HG02981 (cell line): ENCODE data around the gene MBNL3.
"Not testable (repeated sequence)": the region's sequence is repeated elsewhere in the genome, so short reads cannot be mapped to it uniquely, and the experiment has no call there.

Experiments
- ATAC-seq: cut with Tn5 transposase; IDR thresholded peaks from one replicate; pipeline ENCODE4 v1.9.1; 2021; ENCODE audit warnings: mild to moderate bottlenecking, moderate library complexity; ENCODE audit not compliant: unreplicated experiment

MBNL3 gene

DNA sequence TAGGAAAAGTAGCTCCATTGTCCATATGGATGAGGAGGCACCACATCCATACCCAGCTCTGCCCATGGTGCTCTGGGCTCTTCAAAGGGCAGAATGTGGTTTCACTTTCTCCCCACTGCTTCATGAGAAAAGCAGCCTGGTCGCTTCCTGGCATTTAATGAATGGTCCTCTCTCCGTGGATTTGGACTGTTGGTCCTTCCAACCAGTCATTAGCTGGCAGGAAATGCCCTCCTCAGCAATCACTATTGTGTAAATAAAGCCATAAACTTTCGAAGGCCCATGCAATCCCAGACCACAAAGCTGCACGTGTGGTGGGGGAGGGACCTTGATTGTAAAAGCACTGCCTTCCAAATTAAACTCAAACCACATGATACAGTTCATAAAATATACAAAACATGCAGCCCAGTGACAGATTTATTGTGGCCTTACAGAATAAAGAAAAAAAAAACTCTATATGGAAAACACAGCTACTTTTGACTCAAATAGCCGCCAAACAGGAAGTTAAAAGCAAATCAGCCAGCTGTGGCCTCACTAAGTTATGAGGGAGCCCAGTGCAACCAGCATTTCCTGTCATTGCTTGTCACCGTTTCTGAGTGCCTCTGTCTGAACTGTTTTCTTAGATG lies 8.1 kb downstream of the MBNL3 start:
- ATAC-seq, result peak; percentile 87

DNA sequence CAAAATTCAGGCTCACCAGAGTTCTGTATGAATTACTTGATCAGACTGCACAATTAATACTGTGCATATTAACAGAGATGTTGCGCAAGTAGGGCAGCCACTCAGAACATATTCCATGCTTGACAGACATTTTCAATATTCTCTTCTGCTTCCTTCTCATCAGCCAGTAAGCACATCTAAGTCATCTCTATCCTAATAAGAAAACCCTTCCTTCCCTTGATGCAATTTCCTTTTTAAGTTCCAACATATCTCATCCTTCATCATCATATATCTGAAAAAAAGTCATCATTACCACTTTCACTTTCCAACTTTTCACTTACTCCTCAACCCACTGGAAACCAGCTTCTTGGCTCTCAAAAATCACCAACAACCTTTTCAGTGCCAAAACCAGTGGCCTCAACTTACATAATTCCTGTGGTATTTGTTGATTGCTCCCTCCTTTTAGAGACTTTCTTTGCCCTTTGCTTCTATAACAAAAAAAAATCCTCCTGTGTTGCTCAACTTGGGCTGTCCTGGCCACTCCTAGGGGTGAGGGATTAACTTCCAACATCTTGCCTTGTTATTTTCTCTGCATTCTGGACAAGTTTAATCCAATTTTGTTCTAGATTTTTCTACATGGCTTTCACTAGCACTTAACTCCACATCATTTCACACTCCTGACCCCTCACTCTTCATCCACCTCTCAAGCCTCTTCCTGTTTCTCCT lies 14.1 kb downstream of the MBNL3 start:
- ATAC-seq, result no peak

GRCh38 chrX:132472397-132472796 lies 16.4 kb downstream of the MBNL3 start:
- ATAC-seq, result no peak

GRCh38 chrX:132470831-132471230 lies 18.0 kb downstream of the MBNL3 start:
- ATAC-seq, result no peak

- no peak for ATAC-seq
These were observed 18.7 kb downstream of the MBNL3 start for GRCh38 chrX:132470179-132470578.

DNA sequence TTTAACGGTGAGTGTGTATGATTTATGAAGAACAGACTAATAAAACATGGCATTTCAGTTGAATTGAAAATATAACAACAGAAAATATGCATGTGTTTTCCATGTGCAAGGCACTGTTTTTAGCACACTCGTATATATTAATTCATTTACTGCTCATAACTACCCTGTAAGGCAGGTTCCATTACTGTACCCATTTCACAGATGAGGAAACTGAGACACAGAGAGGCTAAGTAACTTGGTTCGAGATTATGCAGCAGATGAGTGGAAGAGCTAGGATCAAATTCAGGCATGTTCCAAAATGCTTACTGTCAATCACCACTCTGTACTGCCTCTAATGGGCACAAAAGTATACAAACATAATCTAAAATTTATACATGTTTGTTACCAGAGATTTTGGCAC lies 20.4 kb downstream of the MBNL3 start:
- ATAC-seq, result no peak

- ATAC-seq, result no peak
These were observed 20.8 kb downstream of the MBNL3 start for GRCh38 chrX:132467989-132468388.

DNA sequence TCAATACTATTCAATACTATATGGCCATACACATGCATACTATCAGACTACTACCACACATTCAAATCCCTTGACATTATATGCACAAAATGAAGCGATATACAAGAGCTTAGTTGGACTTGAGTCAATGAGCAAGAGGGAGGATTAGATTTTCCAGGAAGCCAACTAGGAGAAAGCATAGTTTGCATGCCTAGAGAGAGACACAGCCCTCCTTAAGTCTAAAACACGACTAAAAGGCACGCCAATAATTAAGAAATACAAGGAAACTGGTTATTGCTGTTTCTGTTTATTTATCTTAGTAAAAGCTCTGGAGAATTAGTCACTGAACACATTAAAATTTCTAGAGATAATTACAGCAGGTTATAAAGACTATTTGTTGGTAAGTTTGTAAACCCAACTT lies 21.8 kb downstream of the MBNL3 start:
- ATAC-seq, result no peak

DNA sequence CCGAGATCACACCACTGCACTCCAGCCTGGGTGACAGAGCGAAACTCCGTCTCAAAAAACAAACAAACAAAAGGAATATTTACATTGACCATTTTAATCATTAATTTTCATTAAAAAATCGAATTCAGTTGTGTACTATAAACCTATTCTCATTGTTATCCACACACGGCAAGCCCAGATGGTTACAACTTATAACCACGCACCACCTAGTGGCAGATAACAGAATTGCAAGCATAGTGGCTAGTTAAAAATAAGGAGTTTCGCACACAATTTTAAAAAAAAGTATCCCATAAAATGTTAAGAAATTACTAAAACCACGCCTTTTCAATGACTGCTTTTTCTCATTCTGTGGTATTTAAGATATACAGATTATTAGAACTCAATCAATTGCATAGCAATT lies 25.4 kb downstream of the MBNL3 start:
- ATAC-seq, result no peak

GRCh38 chrX:132461886-132462285 lies 27.0 kb downstream of the MBNL3 start:
- ATAC-seq, result no peak

DNA sequence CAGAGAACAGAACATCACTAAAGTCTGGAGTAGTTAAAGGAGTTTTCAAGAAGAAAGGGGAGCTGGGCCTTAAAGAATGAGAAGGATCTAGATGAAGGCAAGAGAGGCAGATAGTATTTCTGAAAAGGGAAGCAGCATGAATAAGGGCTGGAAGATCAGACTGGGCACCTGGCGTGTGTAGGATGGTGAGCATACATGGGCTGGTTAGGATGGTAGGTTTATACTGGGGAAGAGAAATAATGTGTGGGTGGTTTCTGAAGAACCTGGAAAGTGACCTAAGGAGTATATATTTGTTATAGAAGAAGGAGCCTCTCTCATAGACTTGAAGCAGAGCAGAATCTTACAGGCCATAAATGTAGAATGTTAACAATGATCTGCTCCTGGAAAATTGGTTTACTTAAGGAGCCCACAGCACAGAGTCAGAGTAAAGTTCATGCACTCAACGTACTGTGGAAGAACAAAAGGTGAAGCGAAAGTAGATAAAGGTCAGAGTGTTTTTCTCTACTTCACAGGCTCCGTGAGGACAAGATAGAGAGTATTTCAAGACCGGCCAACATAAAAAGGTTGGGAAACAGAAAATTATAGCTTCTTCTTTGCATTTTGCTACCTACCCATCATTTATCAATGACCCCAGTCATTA lies 35.8 kb downstream of the MBNL3 start:
- ATAC-seq, result no peak

DNA sequence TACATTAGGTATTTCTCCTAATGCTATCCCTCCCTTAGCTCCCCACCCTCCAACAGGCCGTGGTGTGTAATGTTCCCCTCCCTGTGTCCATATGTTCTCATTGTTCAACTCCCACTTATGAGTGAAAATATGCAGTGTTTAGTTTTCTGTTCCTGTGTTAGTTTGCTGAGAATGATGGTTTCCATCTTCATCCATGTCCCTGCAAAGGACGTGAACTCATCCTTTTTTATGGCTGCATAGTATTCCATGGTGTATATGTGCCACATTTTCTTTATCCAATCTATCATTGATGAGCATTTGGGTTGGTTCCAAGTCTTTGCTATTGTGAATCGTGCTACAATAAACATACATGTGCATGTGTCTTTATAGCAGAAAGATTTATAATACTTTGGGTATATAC lies 42.9 kb downstream of the MBNL3 start:
- not testable (repeated sequence) for ATAC-seq

GRCh38 chrX:132444936-132445335 lies 43.9 kb downstream of the MBNL3 start:
- no peak for ATAC-seq

- no peak for ATAC-seq
These were observed 45.4 kb downstream of the MBNL3 start for GRCh38 chrX:132443196-132444135.

DNA sequence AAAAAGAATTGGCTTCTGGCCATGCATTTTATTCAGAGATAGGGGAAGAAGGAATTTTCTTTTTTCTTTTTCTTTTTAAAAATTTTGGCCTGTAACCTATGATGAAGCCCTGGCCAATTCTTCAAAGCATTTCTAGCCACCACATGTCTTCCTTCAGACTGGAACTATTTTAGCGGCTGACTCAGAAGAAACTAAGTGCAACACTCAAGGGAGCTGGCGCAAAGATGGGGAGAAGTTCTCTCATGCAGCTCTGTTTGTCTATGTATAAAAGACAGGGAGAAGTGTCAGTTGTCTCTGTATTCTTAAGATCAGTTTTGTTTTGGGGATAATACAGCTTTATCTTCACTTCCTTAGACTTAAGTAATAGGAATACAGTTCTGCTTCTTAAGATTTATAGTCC lies 46.1 kb downstream of the MBNL3 start:
- no peak for ATAC-seq

GRCh38 chrX:132435222-132435621 lies 53.6 kb downstream of the MBNL3 start:
- ATAC-seq, result no peak

- ATAC-seq, result no peak
These were observed 55.3 kb downstream of the MBNL3 start for GRCh38 chrX:132433551-132433950.

- no peak for ATAC-seq
These were observed 55.8 kb downstream of the MBNL3 start for GRCh38 chrX:132433001-132433400.

DNA sequence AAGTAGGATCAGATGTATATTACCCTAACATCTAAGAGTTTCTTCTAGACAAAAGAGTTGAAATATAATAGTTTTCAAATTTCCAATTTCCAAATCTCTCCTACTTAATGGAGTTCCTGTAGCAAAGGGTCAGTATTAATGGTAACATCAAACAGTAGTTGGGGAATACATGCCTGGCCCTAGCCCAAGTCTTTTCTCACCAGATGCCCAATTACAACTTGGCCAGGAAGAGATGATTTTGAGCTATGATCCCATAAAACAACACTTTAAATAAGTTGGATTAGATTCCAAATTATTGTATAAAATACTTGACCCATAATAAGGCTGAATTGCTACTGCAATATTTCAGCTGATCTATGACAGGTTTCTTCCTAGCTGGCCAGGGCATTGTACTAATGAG lies 59.9 kb downstream of the MBNL3 start:
- ATAC-seq, result no peak

GRCh38 chrX:132426695-132427281 lies 62.0 kb downstream of the MBNL3 start:
- ATAC-seq, result no peak
